H1 (cell line): ENCODE results near the gene CEP57. TPM values are rescaled to one million over a fixed set of nuclear protein-coding genes. Genes with fewer than 3 reads are reported as not detected.

Experiments
- CHD2 ChIP-seq: IDR thresholded peaks from 2 replicates; pipeline ENCODE4 v1.6.1; 2012; ENCODE audit warnings: low read length, improper control_type of control experiment
- E2F6 ChIP-seq: IDR thresholded peaks from 2 replicates; pipeline ENCODE4 v1.6.1; 2012; ENCODE audit warnings: inconsistent platforms
- EP300 ChIP-seq, 2 experiments: IDR thresholded peaks; 1 replicate in 1 of 2; 2 replicates in 1 of 2; pipeline ENCODE4 v1.6.1; 2011 to 2012; ENCODE audit warnings: low read depth in 2 of 2, low read length in 2 of 2, mild to moderate bottlenecking in 2 of 2, borderline replicate concordance in 1 of 2, inconsistent platforms in 1 of 2, moderate library complexity in 1 of 2
- JUN ChIP-seq: IDR thresholded peaks from 2 replicates; pipeline ENCODE4 v1.6.1; 2011; ENCODE audit warnings: low read depth, mild to moderate bottlenecking, improper control_type of control experiment, low read length
- KDM1A ChIP-seq: fragments of 200-600, 300-600 bp; sonication (generic); IDR thresholded peaks from 2 replicates; pipeline ENCODE4 v1.7.1; 2016; ENCODE audit warnings: mild to moderate bottlenecking, low read length, borderline replicate concordance
- KDM4A ChIP-seq: IDR thresholded peaks from one replicate; pipeline ENCODE4 v1.7.1; 2012; ENCODE audit warnings: low read depth, mild to moderate bottlenecking, moderate library complexity, low read length, inconsistent platforms; ENCODE audit not compliant: severe bottlenecking
- MAFK ChIP-seq: IDR thresholded peaks from 2 replicates; pipeline ENCODE4 v1.6.1; 2012; ENCODE audit warnings: low read depth, mild to moderate bottlenecking, improper control_type of control experiment, low read length
- PHF8 ChIP-seq: fragments of 200-600 bp; sonication (generic); conservative IDR thresholded peaks from 2 replicates; pipeline ENCODE4 v1.7.1; 2012; ENCODE audit warnings: low read depth, mild to moderate bottlenecking, inconsistent platforms, low read length, moderate library complexity
- RBBP5 ChIP-seq: IDR thresholded peaks from 2 replicates; pipeline ENCODE4 v1.7.1; 2012; ENCODE audit warnings: low read depth, mild to moderate bottlenecking, inconsistent platforms, low read length, moderate library complexity, borderline replicate concordance
- RNF2 ChIP-seq: fragments of 200-900, 300-1000 bp; sonication (generic); IDR thresholded peaks from 2 replicates; pipeline ENCODE4 v1.7.1; 2016; ENCODE audit warnings: borderline replicate concordance, low read depth, mild to moderate bottlenecking, antibody characterized with exemption, low read length; ENCODE audit not compliant: poor library complexity, severe bottlenecking; ENCODE audit errors: missing control alignments
- SAP30 ChIP-seq: fragments of 300-600 bp; sonication (generic); IDR thresholded peaks from 2 replicates; pipeline ENCODE4 v1.7.1; 2012; ENCODE audit warnings: low read length, moderate library complexity, mild to moderate bottlenecking, inconsistent platforms; ENCODE audit not compliant: insufficient read depth, insufficient replicate concordance
- SIN3A ChIP-seq, 2 experiments: IDR thresholded peaks in 1 of 2; conservative IDR thresholded peaks in 1 of 2; 2 replicates each; pipeline ENCODE4 v1.6.1; 2011 to 2012; ENCODE audit warnings: low read length in 2 of 2, improper control_type of control experiment in 1 of 2, low read depth in 1 of 2, mild to moderate bottlenecking in 1 of 2
- SIX5 ChIP-seq: IDR thresholded peaks from 2 replicates; pipeline ENCODE4 v1.6.1; 2011; ENCODE audit warnings: mild to moderate bottlenecking, low read depth, low read length
- SP2 ChIP-seq: IDR thresholded peaks from 2 replicates; pipeline ENCODE4 v1.6.1; 2012; ENCODE audit warnings: mild to moderate bottlenecking, low read length, inconsistent platforms
- SP4 ChIP-seq: IDR thresholded peaks from 2 replicates; pipeline ENCODE4 v1.6.1; 2012; ENCODE audit warnings: low read length, inconsistent platforms
- SRF ChIP-seq: IDR thresholded peaks from 2 replicates; pipeline ENCODE4 v1.6.1; 2011; ENCODE audit warnings: mild to moderate bottlenecking, low read depth, low read length, moderate library complexity
- SUZ12 ChIP-seq: fragments of 200-600 bp; sonication (generic); IDR thresholded peaks from 2 replicates; pipeline ENCODE4 v1.6.1; 2012; ENCODE audit warnings: mild to moderate bottlenecking, inconsistent platforms, low read length, moderate library complexity, mixed read lengths
- TAF1 ChIP-seq: IDR thresholded peaks from 2 replicates; pipeline ENCODE4 v1.6.1; 2011; ENCODE audit warnings: mild to moderate bottlenecking, low read depth, low read length
- TAF7 ChIP-seq: optimal IDR thresholded peaks from 2 replicates; pipeline ENCODE3; 2011; ENCODE audit warnings: low read depth, mild to moderate bottlenecking, inconsistent platforms, low read length, moderate library complexity, borderline replicate concordance
- TBP ChIP-seq: IDR thresholded peaks from 2 replicates; pipeline ENCODE4 v1.6.1; 2011; ENCODE audit warnings: low read depth, low read length, improper control_type of control experiment
- TCF12 ChIP-seq: IDR thresholded peaks from 2 replicates; pipeline ENCODE4 v1.6.1; 2011; ENCODE audit warnings: low read depth, mild to moderate bottlenecking, low read length
- TEAD4 ChIP-seq: IDR thresholded peaks from 2 replicates; pipeline ENCODE4 v1.6.1; 2012; ENCODE audit warnings: low read depth, low read length, inconsistent platforms, mixed read lengths
- polyA plus RNA-seq, 7 experiments: library from polyadenylated mRNA; depleted of rRNA in 3 of 7; stranded (reverse) in 5 of 7; unstranded in 2 of 7; fragments of >200 nt in 5 of 7; fragments of 200-250 nt in 2 of 7; gene quantifications; 1 replicate in 5 of 7; 2 replicates in 1 of 7; 4 replicates in 1 of 7; pipeline versions ENCODE4 v1.2.1 to v1.2.3, GENCODE V29; 2011 to 2013; ENCODE audit warnings: missing spikeins in 2 of 7, mixed read lengths in 2 of 7
- total RNA-seq: library from RNA; stranded (reverse); fragmentation: NEBNext Ultra II Directional; extraction: Animal tissue kit (Norgen Biotek cat#: 25700); gene quantifications from 2 replicates; pipeline ENCODE4 v1.2.1, GENCODE V29; 2021
- TF ChIP-seq, protein P1 (sequence below): IDR thresholded peaks from 2 replicates; pipeline ENCODE4 v1.6.1; 2011; ENCODE audit warnings: low read depth, mild to moderate bottlenecking, low read length; ENCODE audit not compliant: insufficient read depth

Gene CEP57
- total and polyA plus RNA-seq, 2 of the 8 experiments (the other 6 are each of a cell fraction or from before 2014, with no cell fraction given) = 26.3 to 72.7 TPM

GRCh38 chr11:95789506-95790122, 684 bp upstream of the CEP57 start, which contains the start of gene FAM76B (continued):
- no peak for TF ChIP-seq SUZ12
- peak; percentile 94 for TF ChIP-seq KDM4A
- TF ChIP-seq JUN = no peak
- peak; percentile 64 for TF ChIP-seq SRF
- no peak for TF ChIP-seq SAP30
- TF ChIP-seq RNF2 = no peak
- TF ChIP-seq SIN3A (conservative IDR thresholded peaks at IDR 0.05 in 1 of 2, IDR thresholded peaks at IDR 0.05 in 1 of 2; ENCODE audit: low read depth in 1 of 2, low read length in 2 of 2) = peak; percentile 36 to 64; a peak in 1 of 4 replicates
- no peak for TF ChIP-seq SP4
- peak; percentile 38 for TF ChIP-seq TAF7
- peak; percentile 84 for TF ChIP-seq TAF1
- no peak; the same call in 1 of the 2 replicates for TF ChIP-seq MAFK
- peak; percentile 78 for TF ChIP-seq CHD2
- peak; percentile 64 for TF ChIP-seq TBP
- no peak for TF ChIP-seq SIX5
- no peak for TF ChIP-seq TEAD4
- TF ChIP-seq, protein P1, sequence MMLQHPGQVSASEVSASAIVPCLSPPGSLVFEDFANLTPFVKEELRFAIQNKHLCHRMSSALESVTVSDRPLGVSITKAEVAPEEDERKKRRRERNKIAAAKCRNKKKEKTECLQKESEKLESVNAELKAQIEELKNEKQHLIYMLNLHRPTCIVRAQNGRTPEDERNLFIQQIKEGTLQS = peak; percentile 57; the same call in 1 of the 2 replicates
- peak; percentile 72 for TF ChIP-seq PHF8
- no peak for TF ChIP-seq SP2
- peak; percentile 40; the same call in 1 of the 2 replicates for TF ChIP-seq RBBP5
- no peak for TF ChIP-seq KDM1A
- no peak for TF ChIP-seq TCF12
- no peak for TF ChIP-seq E2F6
- peak; percentile 32 to 69; a peak in 2 of 3 replicates for TF ChIP-seq EP300 (IDR thresholded peaks at IDR 0.05; ENCODE audit: borderline replicate concordance in 1 of 2, low read depth in 2 of 2, low read length in 2 of 2)
